GM12878 (cell line): ENCODE results near the gene CNOT2. TPM values are rescaled to one million over a fixed set of nuclear protein-coding genes. Genes with fewer than 3 reads are reported as not detected.

Experiments
- ATAC-seq: fragments of 200-7000 bp; cut with Tn5 transposase; 3 replicates; pipeline ENCODE4 v1.9.1; 2020; ENCODE audit warnings: mild to moderate bottlenecking, moderate library complexity
- Bru-seq: library from RNA; stranded (reverse); fragments of 400-500 nt; gene quantifications from one replicate; lab custom pipeline; 2021; lab: Mats Ljungman, UMichigan
- BruChase-seq, 2 experiments: library from RNA; stranded (reverse); fragments of 400-500 nt; gene quantifications; one replicate each; lab custom pipeline; 2021; lab: Mats Ljungman, UMichigan
- BruUV-seq: library from RNA; stranded (reverse); fragments of 400-500 nt; replicated peaks from 2 replicates; lab custom pipeline; 2021; lab: Mats Ljungman, UMichigan
- CTCF ChIA-PET: fragments of 300-600 bp; sonication (Branson Sonifier 250); formaldehyde crosslinking; extraction: SDS; loops from one replicate; lab custom pipeline; 2021; ENCODE audit warnings: inconsistent platforms; lab: Yijun Ruan, JAX
- POLR2A ChIA-PET: fragments of 350-600 bp; formaldehyde crosslinking; extraction: SDS; loops from one replicate; lab custom pipeline; 2021; ENCODE audit warnings: inconsistent platforms; lab: Charles Lee
- RAD21 ChIA-PET: fragments of 300-600 bp; sonication (Branson Sonifier 250); formaldehyde crosslinking; loops from one replicate; lab custom pipeline; 2023; ENCODE audit warnings: antibody characterized with exemption; ENCODE audit not compliant: unreplicated experiment; lab: Charles Lee
- SMC1A ChIA-PET: fragments of 300-600 bp; sonication (Branson Sonifier 250); formaldehyde crosslinking; loops from one replicate; lab custom pipeline; 2023; ENCODE audit not compliant: unreplicated experiment, uncharacterized antibody; lab: Charles Lee
- DNase-seq: peaks from one replicate; pipeline ENCODE4 v3.0.0-alpha.2; 2011; ENCODE audit warnings: low read depth, low spot score
- FAIRE-seq: peaks from 3 replicates; lab custom pipeline; 2011; peaks lifted over from hg19 to GRCh38; lab: Jason Lieb, UNC
- H2AFZ ChIP-seq: 2 replicates; pipeline ENCODE4 v1.6.0; 2011; ENCODE audit warnings: low read depth, low read length, control low read depth; ENCODE audit not compliant: control insufficient read depth
- H3K27ac ChIP-seq: 2 replicates; pipeline ENCODE4 v1.5.1; 2011; ENCODE audit warnings: control low read depth; ENCODE audit not compliant: control insufficient read depth, insufficient read depth
- H3K27me3 ChIP-seq, 2 experiments: replicated peaks in 1 of 2; 2 replicates each; pipeline versions ENCODE4 v1.6.0 to v1.6.1; 2011; ENCODE audit warnings: low read length in 1 of 2; ENCODE audit not compliant: control insufficient read depth in 2 of 2, insufficient read depth in 2 of 2
- H3K36me3 ChIP-seq, 2 experiments: 2 replicates each; pipeline ENCODE4 v1.5.1; 2011; ENCODE audit warnings: low read length in 1 of 2; ENCODE audit not compliant: control insufficient read depth in 2 of 2, insufficient read depth in 2 of 2
- H3K4me1 ChIP-seq: 2 replicates; pipeline ENCODE4 v1.6.1; 2011; ENCODE audit warnings: mild to moderate bottlenecking, low read length, moderate library complexity, mixed read lengths; ENCODE audit not compliant: control insufficient read depth, insufficient read depth
- H3K4me2 ChIP-seq: 2 replicates; pipeline ENCODE4 v1.6.0; 2011; ENCODE audit warnings: control low read depth; ENCODE audit not compliant: control insufficient read depth, insufficient read depth
- H3K4me3 ChIP-seq: fragments of 200-600 bp; sonication (generic); 2 replicates; pipeline ENCODE4 v1.5.1; 2016
- H3K79me2 ChIP-seq: 2 replicates; pipeline ENCODE4 v1.6.0; 2011; ENCODE audit warnings: low read length; ENCODE audit not compliant: control insufficient read depth, insufficient read depth
- H3K9ac ChIP-seq: 2 replicates; pipeline ENCODE4 v1.8.0; 2011; ENCODE audit warnings: low read length, control low read depth, mixed read lengths; ENCODE audit not compliant: control insufficient read depth, insufficient read depth
- H3K9me3 ChIP-seq: replicated peaks from 3 replicates; pipeline ENCODE4 v1.5.1; 2011; ENCODE audit warnings: mild to moderate bottlenecking, low read length; ENCODE audit not compliant: control insufficient read depth, insufficient read depth
- H4K20me1 ChIP-seq: 2 replicates; pipeline ENCODE4 v1.6.0; 2011; ENCODE audit not compliant: control insufficient read depth, insufficient read depth
- BACH1 ChIP-seq: fragments of 450-650 bp; IDR thresholded peaks from 2 replicates; pipeline ENCODE4 v1.6.1; 2017; ENCODE audit warnings: mild to moderate bottlenecking, borderline replicate concordance
- BHLHE40 ChIP-seq, 2 experiments: fragments of 450-650 bp in 1 of 2; IDR thresholded peaks; 2 replicates each; pipeline ENCODE4 v1.6.1; 2011 to 2017; ENCODE audit warnings: low read depth in 2 of 2, borderline replicate concordance in 1 of 2, improper control_type of control experiment in 1 of 2, low read length in 1 of 2, mild to moderate bottlenecking in 1 of 2
- PAX5 ChIP-seq: IDR thresholded peaks from 2 replicates; pipeline ENCODE4 v1.6.1; 2011; ENCODE audit warnings: low read depth, low read length, borderline replicate concordance
- RUNX3 ChIP-seq: IDR thresholded peaks from 2 replicates; pipeline ENCODE4 v1.6.1; 2012; ENCODE audit warnings: low read length, inconsistent platforms
- TAF1 ChIP-seq: IDR thresholded peaks from 2 replicates; pipeline ENCODE4 v1.6.1; 2011; ENCODE audit warnings: mild to moderate bottlenecking, low read depth, low read length, borderline replicate concordance
- WGBS: methylation state at CpG from one replicate; pipeline ENCODE4 v1.1.6; 2016; ENCODE audit warnings: low lambda C conversion rate; ENCODE audit not compliant: insufficient replicate concordance, insufficient coverage; ENCODE audit errors: missing lambda C conversion rate; 5-methylcytosine and 5-hydroxymethylcytosine counted together
- in situ Hi-C: fragments of 300-500 bp; cut with MboI; formaldehyde crosslinking; loops from 9 replicates; pipeline ENCODE4 v1.14.3; 2018; ENCODE audit warnings: mixed read lengths
- intact Hi-C: fragments of 100-400 bp; cut with micrococcal nuclease; formaldehyde crosslinking; loops from one replicate; pipeline ENCODE4 v1.14.2; 2022; ENCODE audit not compliant: unreplicated experiment
- long read RNA-seq, 2 experiments: library from polyadenylated mRNA; unstranded; transcript quantifications; one replicate each; pipeline ENCODE4 v2.0.0, GENCODE V29; 2019 to 2020
- polyA minus RNA-seq, 3 experiments: library from RNA; depleted of rRNA, polyadenylated mRNA; stranded (reverse); fragments of >200 nt; gene quantifications; 2 replicates each; pipeline ENCODE4 v1.2.3, GENCODE V29; 2011
- polyA plus RNA-seq, 11 experiments: library from polyadenylated mRNA; depleted of rRNA in 4 of 11; unstranded in 6 of 11; stranded (reverse) in 5 of 11; fragments of >200 nt; fragmentation: Nextera tagmentation in 4 of 11; fragmentation: Illumina TruSeq in 1 of 11; extraction: Ambion mirVana in 4 of 11; extraction: Trizol in 1 of 11; gene quantifications; 1 replicate in 1 of 11; 2 replicates in 10 of 11; pipeline versions ENCODE4 v1.2.1 to v1.2.3, GENCODE V29; 2011 to 2016; ENCODE audit warnings: inconsistent platforms in 2 of 11, missing spikeins in 2 of 11, low read depth in 1 of 11
- total RNA-seq, 4 experiments: library from RNA; depleted of rRNA in 3 of 4; stranded (reverse); fragments of >200 nt in 3 of 4; fragmentation: Illumina TruSeq in 1 of 4; extraction: Trizol in 1 of 4; gene quantifications; 2 replicates each; pipeline versions ENCODE4 v1.2.1 to v1.2.3, GENCODE V29; 2013 to 2021
- TF ChIP-seq, protein P1 (sequence below): fragments of 450-650 bp; IDR thresholded peaks from 2 replicates; pipeline ENCODE4 v1.6.1; 2017; ENCODE audit warnings: low read depth, mild to moderate bottlenecking, moderate library complexity
- TF ChIP-seq, protein P2 (sequence below): IDR thresholded peaks from 2 replicates; pipeline ENCODE4 v1.6.1; 2012; ENCODE audit warnings: mild to moderate bottlenecking, low read depth, low read length

The CNOT2 gene, protein sequence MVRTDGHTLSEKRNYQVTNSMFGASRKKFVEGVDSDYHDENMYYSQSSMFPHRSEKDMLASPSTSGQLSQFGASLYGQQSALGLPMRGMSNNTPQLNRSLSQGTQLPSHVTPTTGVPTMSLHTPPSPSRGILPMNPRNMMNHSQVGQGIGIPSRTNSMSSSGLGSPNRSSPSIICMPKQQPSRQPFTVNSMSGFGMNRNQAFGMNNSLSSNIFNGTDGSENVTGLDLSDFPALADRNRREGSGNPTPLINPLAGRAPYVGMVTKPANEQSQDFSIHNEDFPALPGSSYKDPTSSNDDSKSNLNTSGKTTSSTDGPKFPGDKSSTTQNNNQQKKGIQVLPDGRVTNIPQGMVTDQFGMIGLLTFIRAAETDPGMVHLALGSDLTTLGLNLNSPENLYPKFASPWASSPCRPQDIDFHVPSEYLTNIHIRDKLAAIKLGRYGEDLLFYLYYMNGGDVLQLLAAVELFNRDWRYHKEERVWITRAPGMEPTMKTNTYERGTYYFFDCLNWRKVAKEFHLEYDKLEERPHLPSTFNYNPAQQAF
- 699 and 744 TPM in 2 replicates for total RNA-seq (2013; cell fraction: nucleolus; rRNA removed)
- total RNA-seq (2014; rRNA removed) (75.3 and 97.4 TPM in 2 replicates), total RNA-seq (2014; rRNA removed; fragmentation: Illumina TruSeq; extraction: Trizol) (127 and 131 TPM in 2 replicates), total RNA-seq (2021) (48.2 and 55.1 TPM in 2 replicates), polyA plus RNA-seq (2011; rRNA removed) (98.5 and 103 TPM in 2 replicates), polyA plus RNA-seq (2014; fragmentation: Illumina TruSeq; extraction: Trizol) (89.4 and 104 TPM in 2 replicates), polyA plus RNA-seq (2014; fragmentation: Nextera tagmentation; extraction: Ambion mirVana) (10 to 100 TPM; 37.9 to 55.4 TPM), polyA plus RNA-seq (2014; rRNA removed) (54.3 and 71.9 TPM in 2 replicates), polyA plus RNA-seq (2016; fragmentation: Nextera tagmentation; extraction: Ambion mirVana) (100 to 1,000 TPM in 1 of 2 experiments, 10 to 100 TPM in 1; 92.1 to 102 TPM), polyA minus RNA-seq (2011; rRNA and poly(A)+ RNA removed) (121 and 190 TPM in 2 replicates), Bru-seq, nascent RNA (percentile 93 among the genes with signal in this experiment), BruChase-seq, experiment 1, labeled RNA remaining after a 6-hour chase (percentile 85 among the genes with signal in this experiment), BruChase-seq, experiment 2, labeled RNA remaining after a 2-hour chase (percentile 91 among the genes with signal in this experiment)
- polyA plus RNA-seq (2011; ENCODE audit: low read depth): 30.1 TPM
- 79.0 and 85.4 TPM in 2 replicates for polyA plus RNA-seq (2011; cell fraction: cytosol; rRNA removed)
- 122 and 139 TPM in 2 replicates for polyA plus RNA-seq (2011; cell fraction: nucleus; rRNA removed)
- 50.7 and 52.9 TPM in 2 replicates for polyA plus RNA-seq (2012)
- 34.2 and 49.6 TPM in 2 replicates for polyA minus RNA-seq (2011; cell fraction: cytosol; rRNA and poly(A)+ RNA removed)
- 184 and 272 TPM in 2 replicates for polyA minus RNA-seq (2011; cell fraction: nucleus; rRNA and poly(A)+ RNA removed)
- long read RNA-seq, experiment 1, transcript CNOT2-201 (16 exons, 3,282 nt): major isoform, 38 of 62 reads
- long read RNA-seq, experiment 1, partial matches to known transcripts: 6 of 62 reads
- long read RNA-seq, experiment 1, other reads (novel, unspliced or antisense): 16 of 62 reads
- long read RNA-seq, experiment 2, full-length matches to known transcripts: 394 of 561 reads
- long read RNA-seq, experiment 2, partial matches to known transcripts: 66 of 561 reads
- long read RNA-seq, experiment 2, other reads (novel, unspliced or antisense): 101 of 561 reads

DNA sequence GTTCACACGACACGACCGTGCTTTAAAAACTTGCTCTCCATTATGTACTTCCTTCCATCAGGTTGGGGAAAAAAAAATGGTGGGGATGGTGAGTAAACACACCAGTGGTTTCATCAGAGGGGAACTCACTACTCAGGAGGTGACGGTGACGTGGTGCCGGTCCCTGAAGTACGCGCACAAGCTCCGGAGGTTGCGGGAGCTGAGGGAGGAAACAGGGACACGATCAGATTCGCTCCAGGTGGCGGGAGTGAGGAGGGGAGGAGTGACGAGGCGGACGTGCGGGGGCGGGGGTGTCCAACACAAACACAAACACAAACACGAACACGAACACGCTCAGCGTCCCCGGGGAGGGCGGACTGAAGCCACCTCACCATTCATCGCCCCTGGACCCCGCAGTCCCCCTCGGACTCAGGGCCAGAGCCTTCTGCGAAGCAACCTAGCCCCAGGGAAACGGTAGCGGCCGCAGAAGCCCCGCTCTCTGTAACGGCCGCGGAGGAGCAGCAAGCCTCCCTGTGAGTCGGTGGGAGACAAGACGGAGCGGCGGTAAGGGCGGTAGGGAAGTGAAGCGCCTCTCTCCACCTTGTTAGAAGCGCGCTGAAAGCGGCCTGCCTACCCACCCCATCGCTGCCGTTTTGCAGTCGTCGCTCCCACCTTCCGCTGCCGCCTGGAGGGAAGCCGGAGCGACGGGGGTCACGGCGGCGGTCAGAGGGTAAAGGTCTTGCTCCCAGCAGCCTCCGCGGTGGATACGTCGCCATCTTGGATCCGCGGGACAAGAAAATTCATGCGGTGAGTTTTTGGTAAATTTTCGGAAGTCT lies at the start of gene CNOT2:
TSS of gene CNOT2 (plus strand) at position 739 of the 815 bp plus-strand sequence. CDS start 34,794 bp downstream, outside the sequence.
- CTCF ChIA-PET: no interaction called here
- BruUV-seq: TSS peak; percentile 69
- Histone ChIP-seq H3K9ac (peak within 1 kb of the TSS; percentile 96), H3K9me3 (no peaks in the 10 kb centered on the region), H3K4me3 (peak within 1 kb of the TSS; percentile 94), H4K20me1 (no peaks in the 10 kb centered on the region), H3K27me3 (no peaks in the 10 kb centered on the region), H3K79me2 (peaks cover 65% of the 10 kb centered on the region), H2AFZ (peak within 1 kb of the TSS; percentile 82), H3K4me1 (no peaks in the 10 kb centered on the region; the same call in 1 of the 2 replicates), H3K36me3 (peaks cover 0 to 3% of the 10 kb centered on the region in 2 experiments; a peak in 1 of 4 replicates), H3K27ac (peak within 1 kb of the TSS; percentile 96), H3K4me2 (peak within 1 kb of the TSS; percentile 86)
- SMC1A ChIA-PET: interaction anchor here (0.8 kb wide), 1 partner anchor 17 kb away, joined by 3 read pairs; no protein-coding TSS in a partner anchor
- WGBS: under 1% methylated on average over 58 of the region's 64 CpGs
- peak; percentile 44 for DNase-seq
- intact Hi-C loops: loop anchor here (2.0 to 10.0 kb wide), 3 partner anchors 124 to 498 kb away; partner anchors contain the start of gene KCNMB4
- ATAC-seq: peak; percentile 85
- POLR2A ChIA-PET: no interaction called here
- peak; percentile 59 for FAIRE-seq
- RAD21 ChIA-PET: interaction anchor here (0.8 kb wide), 1 partner anchor 123 kb away, joined by 3 read pairs; the partner anchor contains the start of gene KCNMB4
- in situ Hi-C loops: loop anchor here (10.0 kb wide), 1 partner anchor 498 kb away; no protein-coding TSS in a partner anchor
- TF ChIP-seq, protein P1, sequence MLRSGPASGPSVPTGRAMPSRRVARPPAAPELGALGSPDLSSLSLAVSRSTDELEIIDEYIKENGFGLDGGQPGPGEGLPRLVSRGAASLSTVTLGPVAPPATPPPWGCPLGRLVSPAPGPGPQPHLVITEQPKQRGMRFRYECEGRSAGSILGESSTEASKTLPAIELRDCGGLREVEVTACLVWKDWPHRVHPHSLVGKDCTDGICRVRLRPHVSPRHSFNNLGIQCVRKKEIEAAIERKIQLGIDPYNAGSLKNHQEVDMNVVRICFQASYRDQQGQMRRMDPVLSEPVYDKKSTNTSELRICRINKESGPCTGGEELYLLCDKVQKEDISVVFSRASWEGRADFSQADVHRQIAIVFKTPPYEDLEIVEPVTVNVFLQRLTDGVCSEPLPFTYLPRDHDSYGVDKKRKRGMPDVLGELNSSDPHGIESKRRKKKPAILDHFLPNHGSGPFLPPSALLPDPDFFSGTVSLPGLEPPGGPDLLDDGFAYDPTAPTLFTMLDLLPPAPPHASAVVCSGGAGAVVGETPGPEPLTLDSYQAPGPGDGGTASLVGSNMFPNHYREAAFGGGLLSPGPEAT: peak; percentile 69
- TF ChIP-seq RUNX3 (peak; percentile 80), PAX5 (peak; percentile 72; the same call in 1 of the 2 replicates), TAF1 (peak; percentile 80; the same call in 1 of the 2 replicates), BACH1 (0 out of 2 replicates have a peak, but pooled peaks have one; percentile 27), BHLHE40 (IDR thresholded peaks at IDR 0.05; ENCODE audit: borderline replicate concordance in 1 of 2, low read depth in 2 of 2, low read length in 1 of 2) (peak; percentile 4 to 5; a peak in 1 of 4 replicates)
- TF ChIP-seq, protein P2, sequence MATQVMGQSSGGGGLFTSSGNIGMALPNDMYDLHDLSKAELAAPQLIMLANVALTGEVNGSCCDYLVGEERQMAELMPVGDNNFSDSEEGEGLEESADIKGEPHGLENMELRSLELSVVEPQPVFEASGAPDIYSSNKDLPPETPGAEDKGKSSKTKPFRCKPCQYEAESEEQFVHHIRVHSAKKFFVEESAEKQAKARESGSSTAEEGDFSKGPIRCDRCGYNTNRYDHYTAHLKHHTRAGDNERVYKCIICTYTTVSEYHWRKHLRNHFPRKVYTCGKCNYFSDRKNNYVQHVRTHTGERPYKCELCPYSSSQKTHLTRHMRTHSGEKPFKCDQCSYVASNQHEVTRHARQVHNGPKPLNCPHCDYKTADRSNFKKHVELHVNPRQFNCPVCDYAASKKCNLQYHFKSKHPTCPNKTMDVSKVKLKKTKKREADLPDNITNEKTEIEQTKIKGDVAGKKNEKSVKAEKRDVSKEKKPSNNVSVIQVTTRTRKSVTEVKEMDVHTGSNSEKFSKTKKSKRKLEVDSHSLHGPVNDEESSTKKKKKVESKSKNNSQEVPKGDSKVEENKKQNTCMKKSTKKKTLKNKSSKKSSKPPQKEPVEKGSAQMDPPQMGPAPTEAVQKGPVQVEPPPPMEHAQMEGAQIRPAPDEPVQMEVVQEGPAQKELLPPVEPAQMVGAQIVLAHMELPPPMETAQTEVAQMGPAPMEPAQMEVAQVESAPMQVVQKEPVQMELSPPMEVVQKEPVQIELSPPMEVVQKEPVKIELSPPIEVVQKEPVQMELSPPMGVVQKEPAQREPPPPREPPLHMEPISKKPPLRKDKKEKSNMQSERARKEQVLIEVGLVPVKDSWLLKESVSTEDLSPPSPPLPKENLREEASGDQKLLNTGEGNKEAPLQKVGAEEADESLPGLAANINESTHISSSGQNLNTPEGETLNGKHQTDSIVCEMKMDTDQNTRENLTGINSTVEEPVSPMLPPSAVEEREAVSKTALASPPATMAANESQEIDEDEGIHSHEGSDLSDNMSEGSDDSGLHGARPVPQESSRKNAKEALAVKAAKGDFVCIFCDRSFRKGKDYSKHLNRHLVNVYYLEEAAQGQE: no peak
